ENCODE results near the gene ZNF888.
"Not testable (repeated sequence)": the region's sequence is repeated elsewhere in the genome, so short reads cannot be mapped to it uniquely, and the experiment has no call there.

Gene ZNF888

GRCh38 chr19:52880895-52881389 lies 42.3 kb downstream of the ZNF888 start:
- H3K36me3 ChIP-seq (ENCODE audit: control insufficient read depth in 5 of 5, insufficient read depth in 5 of 5, low read length in 5 of 5) = peaks cover 36 to 67% (median 63%) of the 10 kb centered on the region in 5 donors

GRCh38 chr19:52872996-52873395 lies 50.2 kb downstream of the ZNF888 start:
- not testable (repeated sequence) for H3K27ac ChIP-seq (ENCODE audit: low read depth, low read length); H3K9ac ChIP-seq (ENCODE audit: low read length in 5 of 5); H3K36me3 ChIP-seq (ENCODE audit: control insufficient read depth in 5 of 5, insufficient read depth in 5 of 5, low read length in 5 of 5); H3K4me1 ChIP-seq (ENCODE audit: control insufficient read depth in 5 of 5, insufficient read depth in 5 of 5, low read length in 5 of 5); H3K27me3 ChIP-seq (ENCODE audit: control insufficient read depth in 5 of 5, insufficient read depth in 4 of 5, low read length in 5 of 5); H3K4me3 ChIP-seq (ENCODE audit: low read depth in 1 of 5, low read length in 5 of 5)
- H3K9me3 ChIP-seq (ENCODE audit: control insufficient read depth in 5 of 5, low read length in 5 of 5) = peaks cover 0 to 12% (median 5%) of the 10 kb centered on the region in 5 donors

More at GRCh38 chr19:52880895-52881389, 42.3 kb downstream of the ZNF888 start:
- Histone ChIP-seq H3K4me1 (ENCODE audit: control insufficient read depth in 5 of 5, insufficient read depth in 5 of 5, low read length in 5 of 5) (no peaks in the 10 kb centered on the region), H3K4me3 (ENCODE audit: low read depth in 1 of 5, low read length in 5 of 5) (peak overlapping the region in 3 of 5 donors; percentile 28 to 58 (median 44)), H3K27me3 (ENCODE audit: control insufficient read depth in 5 of 5, insufficient read depth in 4 of 5, low read length in 5 of 5) (no peaks in the 10 kb centered on the region), H3K27ac (ENCODE audit: low read depth, low read length) (no peak overlapping the region), H3K9ac (ENCODE audit: low read length in 5 of 5) (no peak overlapping the region), H3K9me3 (ENCODE audit: control insufficient read depth in 5 of 5, low read length in 5 of 5) (peaks cover 3 to 52% (median 35%) of the 10 kb centered on the region in 5 donors)

GRCh38 chr19:52871466-52871865 lies 51.8 kb downstream of the ZNF888 start:
- Histone ChIP-seq H3K27me3 (ENCODE audit: control insufficient read depth in 5 of 5, insufficient read depth in 4 of 5, low read length in 5 of 5) (no peaks in the 10 kb centered on the region), H3K36me3 (ENCODE audit: control insufficient read depth in 5 of 5, insufficient read depth in 5 of 5, low read length in 5 of 5) (peaks cover 0 to 3% (median 0%) of the 10 kb centered on the region in 5 donors), H3K9ac (ENCODE audit: low read length in 5 of 5) (no peak overlapping the region), H3K9me3 (ENCODE audit: control insufficient read depth in 5 of 5, low read length in 5 of 5) (peaks cover 0 to 2% (median 0%) of the 10 kb centered on the region in 5 donors), H3K4me1 (ENCODE audit: control insufficient read depth in 5 of 5, insufficient read depth in 5 of 5, low read length in 5 of 5) (no peaks in the 10 kb centered on the region), H3K4me3 (ENCODE audit: low read depth in 1 of 5, low read length in 5 of 5) (no peak overlapping the region), H3K27ac (ENCODE audit: low read depth, low read length) (no peak overlapping the region)

- not testable (repeated sequence) for H3K9me3 ChIP-seq (ENCODE audit: control insufficient read depth in 5 of 5, low read length in 5 of 5); H3K36me3 ChIP-seq (ENCODE audit: control insufficient read depth in 5 of 5, insufficient read depth in 5 of 5, low read length in 5 of 5); H3K4me3 ChIP-seq (ENCODE audit: low read depth in 1 of 5, low read length in 5 of 5); H3K27ac ChIP-seq (ENCODE audit: low read depth, low read length); H3K9ac ChIP-seq (ENCODE audit: low read length in 5 of 5); H3K4me1 ChIP-seq (ENCODE audit: control insufficient read depth in 5 of 5, insufficient read depth in 5 of 5, low read length in 5 of 5); H3K27me3 ChIP-seq (ENCODE audit: control insufficient read depth in 5 of 5, insufficient read depth in 4 of 5, low read length in 5 of 5)
These were observed 55.2 kb downstream of the ZNF888 start for GRCh38 chr19:52868031-52868430.

GRCh38 chr19:52857378-52858191 lies 65.6 kb downstream of the ZNF888 start, which contains the start of gene ZNF468:
TSS of gene ZNF468 (minus strand) at chr19:52857619. CDS start at chr19:52854272, 3,347 bp downstream.
- not testable (repeated sequence) for H3K4me1 ChIP-seq (ENCODE audit: control insufficient read depth in 5 of 5, insufficient read depth in 5 of 5, low read length in 5 of 5); H3K27ac ChIP-seq (ENCODE audit: low read depth, low read length); H3K9me3 ChIP-seq (ENCODE audit: control insufficient read depth in 5 of 5, low read length in 5 of 5); H3K27me3 ChIP-seq (ENCODE audit: control insufficient read depth in 5 of 5, insufficient read depth in 4 of 5, low read length in 5 of 5)
- Histone ChIP-seq H3K9ac (ENCODE audit: low read length in 5 of 5) (peak within 1 kb of the TSS in 4 of 5 donors; percentile 68 to 84 (median 74)), H3K36me3 (ENCODE audit: control insufficient read depth in 5 of 5, insufficient read depth in 5 of 5, low read length in 5 of 5) (peaks cover 0 to 13% (median 9%) of the 10 kb centered on the region in 5 donors), H3K4me3 (ENCODE audit: low read depth in 1 of 5, low read length in 5 of 5) (peak within 1 kb of the TSS; percentile 82 to 89 (median 87))

GRCh38 chr19:52856540-52857377 lies 66.5 kb downstream of the ZNF888 start:
- H3K9me3 ChIP-seq (ENCODE audit: control insufficient read depth in 5 of 5, low read length in 5 of 5); H3K27ac ChIP-seq (ENCODE audit: low read depth, low read length); H3K27me3 ChIP-seq (ENCODE audit: control insufficient read depth in 5 of 5, insufficient read depth in 4 of 5, low read length in 5 of 5); H3K4me1 ChIP-seq (ENCODE audit: control insufficient read depth in 5 of 5, insufficient read depth in 5 of 5, low read length in 5 of 5): not testable (repeated sequence)
- Histone ChIP-seq H3K4me3 (ENCODE audit: low read depth in 1 of 5, low read length in 5 of 5) (peak overlapping the region; percentile 82 to 89 (median 87)), H3K9ac (ENCODE audit: low read length in 5 of 5) (peak overlapping the region in 4 of 5 donors; percentile 68 to 84 (median 74)), H3K36me3 (ENCODE audit: control insufficient read depth in 5 of 5, insufficient read depth in 5 of 5, low read length in 5 of 5) (peaks cover 0 to 17% (median 9%) of the 10 kb centered on the region in 5 donors)

Data from subcutaneous abdominal adipose tissue (tissue), 5 donors.